ENCODE data around the gene ALK. TPM values are rescaled to one million over a fixed set of nuclear protein-coding genes. Genes with fewer than 3 reads are reported as not detected.

Gene ALK
- total RNA-seq, 4 donors from 2014 or later, result 0.06 to 4.1 TPM; not detected in 2

GRCh38 chr2:29155578-29155977 is 765.8 kb downstream of the ALK start:
- H3K4me1 ChIP-seq, result no peaks in the 10 kb centered on the region
- no peak overlapping the region for H3K27ac ChIP-seq
- H3K36me3 ChIP-seq, result no peaks in the 10 kb centered on the region
- TF ChIP-seq CTCF (IDR thresholded peaks at IDR 0.05) (no peak), POLR2A (IDR thresholded peaks at IDR 0.05) (no peak)
- no peak for DNase-seq
- intact Hi-C loops (cut with DNase I; ENCODE audit: low total_unique reads), result no loop called here
- no peaks in the 10 kb centered on the region for H3K27me3 ChIP-seq
- no peak overlapping the region for H3K4me3 ChIP-seq
- H3K9me3 ChIP-seq, result no peaks in the 10 kb centered on the region

GRCh38 chr2:29154610-29155009 is 766.8 kb downstream of the ALK start:
- H3K9me3 ChIP-seq, result no peaks in the 10 kb centered on the region
- DNase-seq, result no peak
- TF ChIP-seq CTCF (IDR thresholded peaks at IDR 0.05) (no peak), POLR2A (IDR thresholded peaks at IDR 0.05) (no peak)
- no peaks in the 10 kb centered on the region for H3K27me3 ChIP-seq
- H3K27ac ChIP-seq, result no peak overlapping the region
- intact Hi-C loops (cut with DNase I; ENCODE audit: low total_unique reads), result no loop called here
- H3K4me1 ChIP-seq, result no peaks in the 10 kb centered on the region
- H3K4me3 ChIP-seq, result no peak overlapping the region
- H3K36me3 ChIP-seq, result no peaks in the 10 kb centered on the region

GRCh38 chr2:29147963-29148362 is 773.4 kb downstream of the ALK start:
- Histone ChIP-seq H3K4me3 (no peak overlapping the region), H3K9me3 (no peaks in the 10 kb centered on the region), H3K36me3 (no peaks in the 10 kb centered on the region), H3K27ac (no peak overlapping the region), H3K27me3 (no peaks in the 10 kb centered on the region), H3K4me1 (no peaks in the 10 kb centered on the region)
- DNase-seq, result no peak
- TF ChIP-seq POLR2A (IDR thresholded peaks at IDR 0.05), result no peak
- no peak for TF ChIP-seq CTCF (IDR thresholded peaks at IDR 0.05)
- intact Hi-C loops (cut with DNase I; ENCODE audit: low total_unique reads), result no loop called here

DNA sequence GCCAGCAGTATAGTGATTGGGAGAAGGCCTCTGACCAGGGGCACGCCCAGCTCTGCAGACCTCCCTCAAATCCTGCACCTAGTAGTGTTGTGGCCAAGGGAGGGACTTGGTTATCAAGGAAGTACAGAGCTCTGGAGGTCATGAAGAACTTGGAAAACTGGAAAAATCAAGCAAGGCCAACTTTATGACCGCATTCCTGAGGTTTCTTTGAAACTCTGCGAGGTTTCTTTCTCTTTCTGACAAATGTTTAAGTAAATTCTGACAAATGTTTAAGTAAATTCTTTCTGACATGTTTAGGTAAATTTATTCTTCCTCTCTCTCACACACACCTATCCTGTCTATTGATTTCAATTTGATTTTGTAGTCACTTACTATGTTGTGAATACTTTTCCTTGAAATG is 775.2 kb downstream of the ALK start:
- intact Hi-C loops (cut with DNase I; ENCODE audit: low total_unique reads), result no loop called here
- Histone ChIP-seq H3K4me3 (no peak overlapping the region), H3K36me3 (no peaks in the 10 kb centered on the region), H3K27ac (no peak overlapping the region), H3K27me3 (no peaks in the 10 kb centered on the region), H3K9me3 (no peaks in the 10 kb centered on the region), H3K4me1 (no peaks in the 10 kb centered on the region)
- no peak for DNase-seq
- no peak for TF ChIP-seq POLR2A (IDR thresholded peaks at IDR 0.05)
- TF ChIP-seq CTCF (IDR thresholded peaks at IDR 0.05), result no peak

GRCh38 chr2:29143657-29144056 is 777.7 kb downstream of the ALK start:
- no peaks in the 10 kb centered on the region for H3K27me3 ChIP-seq
- no peak for TF ChIP-seq POLR2A (IDR thresholded peaks at IDR 0.05)
- TF ChIP-seq CTCF (IDR thresholded peaks at IDR 0.05), result no peak
- no peaks in the 10 kb centered on the region for H3K4me1 ChIP-seq
- no peak overlapping the region for H3K4me3 ChIP-seq
- DNase-seq, result no peak
- no peaks in the 10 kb centered on the region for H3K36me3 ChIP-seq
- no peak overlapping the region for H3K27ac ChIP-seq
- intact Hi-C loops (cut with DNase I; ENCODE audit: low total_unique reads), result no loop called here
- H3K9me3 ChIP-seq, result peaks cover 0 to 3% of the 10 kb centered on the region in 2 donors

Small RNA genes lying within 50 kb of the gene (small RNA-seq; reads per million reads assigned to genes)
- not detected for gene RN7SL516P

Other genes with a start within 250 kb of the ALK start
- gene YPEL5, start 225.4 kb upstream of the ALK start, total RNA-seq, result 100 to 1,000 TPM in 2 of 4 donors, 10 to 100 TPM in 2; 79.1 to 131 (median 104) TPM